ENCODE data around the gene STX16. TPM values are rescaled to one million over a fixed set of nuclear protein-coding genes. Genes with fewer than 3 reads are reported as not detected.

The STX16 gene
- total and polyA plus RNA-seq, 8 donors: 12.8 to 179 (median 52.2) TPM

DNA sequence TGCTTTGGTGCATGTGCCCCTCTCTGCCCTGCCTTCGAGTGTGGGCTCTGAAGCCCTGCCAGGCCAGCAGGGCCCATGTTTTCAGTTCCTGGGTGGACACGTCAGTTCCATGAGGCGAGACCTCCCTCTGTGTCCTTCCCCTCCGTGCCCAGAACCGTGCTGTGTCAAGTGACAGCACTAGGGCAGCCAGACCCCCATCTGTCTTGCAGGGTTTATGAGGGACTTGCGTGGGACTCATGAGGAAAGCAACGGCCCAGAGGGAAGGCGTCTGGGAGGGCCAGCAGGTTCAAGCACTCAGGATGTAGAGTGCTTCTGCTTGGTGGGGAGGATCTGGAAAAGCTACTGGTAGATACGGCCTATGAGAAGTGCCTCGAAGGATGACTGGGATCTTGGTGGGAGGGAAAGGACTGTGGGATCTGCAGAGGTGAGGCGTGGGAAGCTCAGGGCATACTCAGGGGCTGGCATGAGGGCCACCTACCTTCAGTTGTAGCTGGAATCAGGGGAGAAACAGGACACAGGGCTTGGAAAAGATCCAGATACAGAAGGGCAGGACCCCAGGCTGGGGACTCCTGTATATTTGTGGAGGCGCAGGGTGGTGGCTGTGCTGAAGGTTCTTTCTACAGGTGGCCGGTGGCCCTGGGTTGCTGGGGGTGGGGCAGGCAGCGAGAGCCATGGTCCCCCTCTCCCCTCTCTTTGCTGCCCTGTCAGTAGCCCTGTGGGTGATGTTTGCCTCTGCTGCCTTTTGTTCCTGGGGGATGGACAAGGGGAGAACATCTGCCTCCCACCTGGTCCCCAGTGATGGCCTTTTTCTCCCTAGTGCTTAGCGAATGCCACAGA is 47.0 kb downstream of the STX16 start:
- TF ChIP-seq, protein P1, sequence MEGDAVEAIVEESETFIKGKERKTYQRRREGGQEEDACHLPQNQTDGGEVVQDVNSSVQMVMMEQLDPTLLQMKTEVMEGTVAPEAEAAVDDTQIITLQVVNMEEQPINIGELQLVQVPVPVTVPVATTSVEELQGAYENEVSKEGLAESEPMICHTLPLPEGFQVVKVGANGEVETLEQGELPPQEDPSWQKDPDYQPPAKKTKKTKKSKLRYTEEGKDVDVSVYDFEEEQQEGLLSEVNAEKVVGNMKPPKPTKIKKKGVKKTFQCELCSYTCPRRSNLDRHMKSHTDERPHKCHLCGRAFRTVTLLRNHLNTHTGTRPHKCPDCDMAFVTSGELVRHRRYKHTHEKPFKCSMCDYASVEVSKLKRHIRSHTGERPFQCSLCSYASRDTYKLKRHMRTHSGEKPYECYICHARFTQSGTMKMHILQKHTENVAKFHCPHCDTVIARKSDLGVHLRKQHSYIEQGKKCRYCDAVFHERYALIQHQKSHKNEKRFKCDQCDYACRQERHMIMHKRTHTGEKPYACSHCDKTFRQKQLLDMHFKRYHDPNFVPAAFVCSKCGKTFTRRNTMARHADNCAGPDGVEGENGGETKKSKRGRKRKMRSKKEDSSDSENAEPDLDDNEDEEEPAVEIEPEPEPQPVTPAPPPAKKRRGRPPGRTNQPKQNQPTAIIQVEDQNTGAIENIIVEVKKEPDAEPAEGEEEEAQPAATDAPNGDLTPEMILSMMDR (IDR thresholded peaks at IDR 0.05): no peak
- TF ChIP-seq POLR2A (IDR thresholded peaks at IDR 0.05): no peak
- no peak for TF ChIP-seq EP300 (IDR thresholded peaks at IDR 0.05)
- no peak for TF ChIP-seq POLR2AphosphoS5 (IDR thresholded peaks at IDR 0.05)
- Histone ChIP-seq H3K27ac (peak overlapping the region in 1 of 5 donors; percentile 12), H3K4me3 (no peak overlapping the region), H3K36me3 (peaks cover 39 to 87% (median 80%) of the 10 kb centered on the region in 4 donors), H3K9me3 (no peaks in the 10 kb centered on the region), H3K27me3 (no peaks in the 10 kb centered on the region), H3K4me1 (peaks cover 15 to 19% (median 18%) of the 10 kb centered on the region in 4 donors)
- intact Hi-C loops (cut with DNase I; ENCODE audit: low total_unique reads): no loop called here
- DNase-seq: no peak
- WGBS, 5 donors: 91 to 96% (median 96%) methylated on average over 11 to 15 of the region's 15 CpGs

GRCh38 chr20:58698741-58699622 is 47.9 kb downstream of the STX16 start:
- Histone ChIP-seq H3K36me3 (peaks cover 47 to 96% (median 89%) of the 10 kb centered on the region in 4 donors), H3K27ac (peak overlapping the region in 2 of 5 donors; percentile 29 to 38)

DNA sequence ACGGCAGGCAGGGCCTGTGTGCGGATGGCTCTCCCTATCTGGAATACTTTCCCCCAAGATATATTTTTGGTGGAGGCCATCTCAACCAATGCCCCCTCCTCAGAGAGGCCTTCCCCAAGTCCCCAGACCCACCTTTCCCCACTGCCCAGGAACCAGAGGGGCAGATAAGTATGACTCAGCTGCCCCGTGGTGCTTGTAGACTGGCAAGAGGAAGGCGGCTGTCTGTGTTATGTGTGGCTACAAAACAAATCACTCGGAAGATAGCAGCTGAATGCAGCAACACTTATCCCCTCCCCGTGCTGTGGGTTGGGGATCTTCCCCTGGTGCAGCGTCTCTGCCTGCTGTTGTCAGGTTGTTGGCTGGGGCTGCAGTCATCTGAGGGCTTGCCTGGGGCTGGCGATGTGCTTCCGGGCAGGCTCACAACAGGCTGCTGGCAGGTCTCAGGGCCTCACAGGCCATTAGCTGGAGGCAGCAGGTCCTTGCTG is 48.6 kb downstream of the STX16 start:
- intact Hi-C loops (cut with DNase I; ENCODE audit: low total_unique reads): no loop called here
- H3K27me3 ChIP-seq: no peaks in the 10 kb centered on the region
- H3K9me3 ChIP-seq: no peaks in the 10 kb centered on the region
- H3K4me3 ChIP-seq: no peak overlapping the region
- peaks cover 0 to 3% (median 2%) of the 10 kb centered on the region in 4 donors for H3K4me1 ChIP-seq
- peaks cover 50 to 99% (median 96%) of the 10 kb centered on the region in 4 donors for H3K36me3 ChIP-seq
- H3K27ac ChIP-seq: peak overlapping the region in 2 of 5 donors; percentile 29 to 38
- DNase-seq: no peak
- WGBS, 5 donors: 79 to 91% (median 90%) methylated on average over 9 of the region's 9 CpGs
- TF ChIP-seq, protein P1 (IDR thresholded peaks at IDR 0.05): no peak
- TF ChIP-seq POLR2AphosphoS5 (IDR thresholded peaks at IDR 0.05) (no peak), POLR2A (IDR thresholded peaks at IDR 0.05) (no peak), EP300 (IDR thresholded peaks at IDR 0.05) (no peak)

More at GRCh38 chr20:58698741-58699622, 47.9 kb downstream of the STX16 start:
- H3K9me3 ChIP-seq: no peaks in the 10 kb centered on the region
- no peak overlapping the region for H3K4me3 ChIP-seq
- no peaks in the 10 kb centered on the region for H3K27me3 ChIP-seq
- WGBS, 5 donors: 81 to 89% (median 89%) methylated on average over 17 to 27 of the region's 27 CpGs
- TF ChIP-seq EP300 (IDR thresholded peaks at IDR 0.05) (no peak), POLR2A (IDR thresholded peaks at IDR 0.05) (no peak), POLR2AphosphoS5 (IDR thresholded peaks at IDR 0.05) (no peak)
- TF ChIP-seq, protein P1 (IDR thresholded peaks at IDR 0.05): no peak
- H3K4me1 ChIP-seq: peaks cover 6 to 10% (median 9%) of the 10 kb centered on the region in 4 donors
- intact Hi-C loops (cut with DNase I; ENCODE audit: low total_unique reads): no loop called here
- peak in 1 of 2 donors; percentile 67 for DNase-seq

All from stomach (tissue), 9 donors.